Sigmoid colon (tissue), 7 donors: ENCODE results near the gene PLA2G12A. TPM values are rescaled to one million over a fixed set of nuclear protein-coding genes. Genes with fewer than 3 reads are reported as not detected.

Source experiments
- DNase-seq: peaks from one replicate; pipeline ENCODE4 v3.0.0-alpha.2; 2019
- H3K27ac ChIP-seq, 4 donors: fragments of 200-600 bp; sonication (generic); one replicate each; pipeline ENCODE4 v1.5.1; 2016 to 2019; ENCODE audit warnings: mild to moderate bottlenecking in 1 of 4
- H3K27me3 ChIP-seq, 3 donors: fragments of 200-600 bp; sonication (generic); one replicate each; pipeline ENCODE4 v1.5.1; 2019; ENCODE audit warnings: mild to moderate bottlenecking in 1 of 3
- H3K36me3 ChIP-seq, 4 donors: fragments of 200-600 bp; sonication (generic); one replicate each; pipeline ENCODE4 v1.5.1; 2016 to 2019
- H3K4me1 ChIP-seq, 4 donors: fragments of 200-600 bp; sonication (generic); one replicate each; pipeline ENCODE4 v1.5.1; 2017 to 2019
- H3K4me3 ChIP-seq, 4 donors: fragments of 200-600 bp; sonication (generic); one replicate each; pipeline ENCODE4 v1.5.1; 2017 to 2019; ENCODE audit warnings: mild to moderate bottlenecking in 2 of 4, moderate library complexity in 1 of 4
- H3K9me3 ChIP-seq, 4 donors: fragments of 200-600 bp in 3 of 4; sonication (generic) in 3 of 4; one replicate each; pipeline versions ENCODE4 v1.5.1 to v1.6.1; 2013 to 2019
- EP300 ChIP-seq, 4 donors: sonication (generic); formaldehyde crosslinking; IDR thresholded peaks; one replicate each; pipeline ENCODE4 v1.6.1; 2017; ENCODE audit warnings: antibody characterized with exemption in 4 of 4
- POLR2A ChIP-seq, 2 donors: fragments of 450-650 bp; IDR thresholded peaks; one replicate each; pipeline ENCODE4 v1.6.1; 2016; ENCODE audit warnings: antibody characterized with exemption in 2 of 2, mild to moderate bottlenecking in 2 of 2, moderate library complexity in 2 of 2
- POLR2AphosphoS5 ChIP-seq, 4 donors: sonication (generic); formaldehyde crosslinking; IDR thresholded peaks; one replicate each; pipeline ENCODE4 v1.6.1; 2017; ENCODE audit warnings: antibody characterized with exemption in 4 of 4
- WGBS, 2 donors: extraction: QIAGEN DNeasy Blood & Tissue Kit; methylation state at CpG; one replicate each; pipeline ENCODE4 v1.1.7; 2013; 5-methylcytosine and 5-hydroxymethylcytosine counted together
- intact Hi-C: fragments of 100-400 bp; cut with DNase I; formaldehyde crosslinking; loops from one replicate; pipeline ENCODE4 v1.15.1; 2023
- polyA plus RNA-seq, 3 donors: library from polyadenylated mRNA; stranded (reverse); fragments of 200-250 nt; gene quantifications; one replicate each; pipeline ENCODE4 v1.2.3, GENCODE V29; 2013
- total RNA-seq, 4 donors: library from RNA; depleted of rRNA; stranded (reverse); fragments of >200 nt; gene quantifications; one replicate each; pipeline ENCODE4 v1.1.0, GENCODE V29; 2016
- TF ChIP-seq, protein P1 (sequence below), 4 experiments: fragments of 450-650 bp in 3 of 4; fragments of 200-600 bp in 1 of 4; IDR thresholded peaks; one replicate each; pipeline ENCODE4 v1.5.1; 2016 to 2019; ENCODE audit warnings: antibody characterized with exemption in 4 of 4, mild to moderate bottlenecking in 3 of 4, moderate library complexity in 2 of 4
- donor health status: healthy with polysubstance abuse.
- donor health status: Bipolar disorder and iron deficiency.
- donor health status: healthy.

PLA2G12A gene
- total and polyA plus RNA-seq, 7 donors = 6.6 to 94.8 (median 22.8) TPM

DNA sequence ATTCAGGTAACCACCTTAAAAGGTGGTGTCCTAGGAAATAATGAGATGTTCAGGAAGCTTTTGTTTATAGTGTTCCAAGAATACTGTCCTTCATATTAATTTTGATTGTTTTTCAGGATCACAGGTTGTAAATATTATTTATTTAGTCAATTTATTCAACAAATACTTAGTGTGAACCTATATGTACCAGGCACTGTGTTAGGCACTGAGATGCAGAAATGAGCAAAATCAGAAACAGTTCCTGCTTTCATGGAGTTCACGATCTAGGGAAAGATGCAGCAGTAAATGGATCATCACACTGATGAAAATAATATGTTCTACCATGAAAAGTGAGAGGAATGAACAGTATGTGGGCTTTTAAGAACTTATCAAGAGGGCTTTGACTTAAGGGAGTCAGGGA lies 18.2 kb upstream of the PLA2G12A start:
- intact Hi-C loops = no loop called here
- TF ChIP-seq POLR2AphosphoS5 (IDR thresholded peaks at IDR 0.05) (no peak), EP300 (IDR thresholded peaks at IDR 0.05) (no peak)
- TF ChIP-seq, protein P1, sequence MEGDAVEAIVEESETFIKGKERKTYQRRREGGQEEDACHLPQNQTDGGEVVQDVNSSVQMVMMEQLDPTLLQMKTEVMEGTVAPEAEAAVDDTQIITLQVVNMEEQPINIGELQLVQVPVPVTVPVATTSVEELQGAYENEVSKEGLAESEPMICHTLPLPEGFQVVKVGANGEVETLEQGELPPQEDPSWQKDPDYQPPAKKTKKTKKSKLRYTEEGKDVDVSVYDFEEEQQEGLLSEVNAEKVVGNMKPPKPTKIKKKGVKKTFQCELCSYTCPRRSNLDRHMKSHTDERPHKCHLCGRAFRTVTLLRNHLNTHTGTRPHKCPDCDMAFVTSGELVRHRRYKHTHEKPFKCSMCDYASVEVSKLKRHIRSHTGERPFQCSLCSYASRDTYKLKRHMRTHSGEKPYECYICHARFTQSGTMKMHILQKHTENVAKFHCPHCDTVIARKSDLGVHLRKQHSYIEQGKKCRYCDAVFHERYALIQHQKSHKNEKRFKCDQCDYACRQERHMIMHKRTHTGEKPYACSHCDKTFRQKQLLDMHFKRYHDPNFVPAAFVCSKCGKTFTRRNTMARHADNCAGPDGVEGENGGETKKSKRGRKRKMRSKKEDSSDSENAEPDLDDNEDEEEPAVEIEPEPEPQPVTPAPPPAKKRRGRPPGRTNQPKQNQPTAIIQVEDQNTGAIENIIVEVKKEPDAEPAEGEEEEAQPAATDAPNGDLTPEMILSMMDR (IDR thresholded peaks at IDR 0.05) = no peak

DNA sequence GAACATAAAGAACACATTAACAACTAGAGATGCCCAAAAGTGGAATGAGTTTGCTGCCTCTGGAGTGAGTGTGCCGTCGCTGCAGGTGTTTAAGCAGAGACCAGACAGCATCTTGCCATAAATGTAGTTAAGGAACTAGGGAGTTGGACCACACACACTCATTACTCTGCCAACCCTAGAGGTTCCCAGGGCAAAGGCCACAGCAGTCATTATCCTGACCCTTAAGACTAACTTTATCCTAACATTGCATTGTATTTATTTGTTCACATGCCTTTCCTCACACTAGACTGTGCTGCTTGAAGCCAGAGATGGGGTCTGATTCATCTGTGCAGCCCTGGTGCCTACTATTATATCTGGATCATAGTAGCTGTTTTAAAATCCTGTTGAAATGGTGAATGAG lies 16.9 kb upstream of the PLA2G12A start:
- 24 to 81% methylated on average over 2 of the region's 2 CpGs for WGBS, 2 donors
- no peak for DNase-seq
- TF ChIP-seq, protein P1 (IDR thresholded peaks at IDR 0.05) = no peak
- no peak for TF ChIP-seq POLR2AphosphoS5 (IDR thresholded peaks at IDR 0.05)
- no peak for TF ChIP-seq EP300 (IDR thresholded peaks at IDR 0.05)
- no peak for TF ChIP-seq POLR2A (IDR thresholded peaks at IDR 0.05)
- H3K4me1 ChIP-seq = no peaks in the 10 kb centered on the region
- intact Hi-C loops = no loop called here
- no peak overlapping the region for H3K27ac ChIP-seq
- no peaks in the 10 kb centered on the region for H3K27me3 ChIP-seq
- H3K9me3 ChIP-seq = no peaks in the 10 kb centered on the region
- H3K4me3 ChIP-seq = no peak overlapping the region
- H3K36me3 ChIP-seq = no peaks in the 10 kb centered on the region

More for the DNA sequence above, 18.2 kb upstream of the PLA2G12A start:
- Histone ChIP-seq H3K4me3 (no peak overlapping the region), H3K27me3 (no peaks in the 10 kb centered on the region), H3K36me3 (no peaks in the 10 kb centered on the region), H3K9me3 (no peaks in the 10 kb centered on the region), H3K27ac (no peak overlapping the region), H3K4me1 (no peaks in the 10 kb centered on the region)
- 94 to 98% methylated on average over 1 of the region's 1 CpG for WGBS, 2 donors
- no peak for DNase-seq

DNA sequence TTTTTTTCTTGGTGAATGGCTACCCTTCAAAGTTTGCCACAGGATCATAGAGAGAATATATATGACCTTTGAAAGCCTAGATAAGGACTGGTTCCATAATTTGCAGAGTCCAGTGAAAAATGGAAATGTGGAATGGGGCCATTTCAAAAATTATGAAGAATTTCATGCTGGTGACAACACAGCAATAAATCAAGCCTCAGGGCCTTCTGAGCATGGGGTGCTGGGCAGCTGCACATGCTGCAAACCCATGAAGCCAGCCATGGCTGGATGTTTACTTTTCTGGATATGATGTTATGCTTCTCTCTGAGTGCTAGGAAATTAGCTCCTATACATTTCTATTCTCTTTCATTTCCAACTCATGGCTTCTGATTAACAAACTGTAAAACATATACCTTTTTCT lies 16.0 kb upstream of the PLA2G12A start:
- no peak overlapping the region for H3K4me3 ChIP-seq
- no peaks in the 10 kb centered on the region for H3K27me3 ChIP-seq
- H3K27ac ChIP-seq = no peak overlapping the region
- intact Hi-C loops = no loop called here
- DNase-seq = no peak
- no peaks in the 10 kb centered on the region for H3K36me3 ChIP-seq
- no peaks in the 10 kb centered on the region for H3K9me3 ChIP-seq
- H3K4me1 ChIP-seq = no peaks in the 10 kb centered on the region
- TF ChIP-seq POLR2AphosphoS5 (IDR thresholded peaks at IDR 0.05) (no peak), EP300 (IDR thresholded peaks at IDR 0.05) (no peak), POLR2A (IDR thresholded peaks at IDR 0.05) (no peak)
- TF ChIP-seq, protein P1 (IDR thresholded peaks at IDR 0.05) = no peak

DNA sequence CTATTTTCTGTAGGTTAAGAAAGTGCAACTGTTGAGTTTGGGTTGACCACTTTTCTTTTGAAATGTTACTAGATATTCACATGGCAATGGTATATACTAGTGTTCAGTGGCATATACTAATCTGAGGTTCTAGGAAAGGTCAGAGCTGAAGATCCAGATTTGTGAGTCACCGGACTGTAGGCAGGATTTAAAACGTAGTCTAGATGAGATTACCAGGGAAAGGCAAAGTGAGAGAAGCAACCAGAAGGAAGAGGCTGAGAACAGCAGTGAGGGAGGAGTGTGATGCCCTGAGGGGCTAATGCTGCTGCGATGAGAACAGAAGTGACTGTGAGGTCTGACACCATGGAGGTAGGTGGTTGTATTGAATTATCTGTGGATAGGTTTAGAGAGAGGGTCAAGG lies 9.7 kb upstream of the PLA2G12A start:
- Histone ChIP-seq H3K27me3 (no peaks in the 10 kb centered on the region), H3K27ac (no peak overlapping the region), H3K9me3 (no peaks in the 10 kb centered on the region), H3K4me1 (no peaks in the 10 kb centered on the region), H3K4me3 (no peak overlapping the region), H3K36me3 (no peaks in the 10 kb centered on the region)
- intact Hi-C loops = no loop called here
- DNase-seq = no peak
- WGBS, 2 donors = 90 to 92% methylated on average over 3 of the region's 3 CpGs
- no peak for TF ChIP-seq POLR2AphosphoS5 (IDR thresholded peaks at IDR 0.05)
- no peak for TF ChIP-seq POLR2A (IDR thresholded peaks at IDR 0.05)
- TF ChIP-seq, protein P1 (IDR thresholded peaks at IDR 0.05) = no peak
- no peak for TF ChIP-seq EP300 (IDR thresholded peaks at IDR 0.05)

DNA sequence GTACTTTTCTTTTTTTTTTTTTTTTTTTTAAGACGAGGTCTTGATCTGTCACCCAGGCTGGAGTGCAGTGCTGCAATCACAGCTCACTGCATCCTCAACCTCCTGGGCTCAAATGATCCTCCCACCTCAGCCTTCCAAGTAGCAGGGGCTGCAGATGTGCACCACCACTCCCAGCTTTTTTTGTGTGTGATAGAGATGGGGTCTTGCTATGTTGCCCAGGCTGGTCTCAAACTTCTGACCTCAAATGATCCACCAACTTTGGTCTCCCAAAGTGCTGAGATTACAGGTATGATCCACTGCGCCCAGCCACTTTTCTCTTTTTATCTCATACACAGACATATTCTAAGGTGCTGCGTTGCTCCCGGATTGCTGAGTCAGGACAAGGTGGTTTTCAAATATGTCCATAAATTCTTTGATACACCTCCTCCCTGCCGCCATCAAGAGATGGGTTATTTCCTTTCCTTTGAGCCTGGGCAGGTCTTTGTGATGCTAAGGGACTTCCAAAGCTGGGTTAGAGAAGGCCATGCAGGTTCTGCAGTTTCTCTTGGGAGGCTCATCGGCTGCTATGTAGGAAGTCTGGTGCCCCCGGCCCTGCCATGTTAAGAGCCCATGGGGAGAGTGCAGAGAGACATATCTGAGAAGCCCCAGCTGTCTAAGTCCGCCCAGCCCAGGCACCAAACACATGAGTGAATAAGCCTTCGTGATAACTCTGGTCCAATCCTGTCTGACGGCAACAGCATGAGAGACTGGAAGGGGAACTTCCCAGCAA lies 8.4 kb upstream of the PLA2G12A start:
- intact Hi-C loops = no loop called here
- H3K27me3 ChIP-seq = no peaks in the 10 kb centered on the region
- TF ChIP-seq, protein P1 (IDR thresholded peaks at IDR 0.05) = no peak
- TF ChIP-seq POLR2AphosphoS5 (IDR thresholded peaks at IDR 0.05) (no peak), POLR2A (IDR thresholded peaks at IDR 0.05) (no peak), EP300 (IDR thresholded peaks at IDR 0.05) (no peak)
- H3K4me3 ChIP-seq = no peak overlapping the region
- H3K9me3 ChIP-seq = no peaks in the 10 kb centered on the region
- no peak for DNase-seq
- WGBS, 2 donors = 93 to 94% methylated on average over 10 of the region's 10 CpGs
- no peak overlapping the region for H3K27ac ChIP-seq
- H3K4me1 ChIP-seq = no peaks in the 10 kb centered on the region
- no peaks in the 10 kb centered on the region for H3K36me3 ChIP-seq
